Mesenchymal stem cell (in vitro differentiated cells and primary cell): ENCODE data around the gene FBXO2.

Source experiments
- DNase-seq: peaks from one replicate; pipeline ENCODE4 v3.0.0-alpha.2; 2013
- H2AFZ ChIP-seq: one replicate; pipeline ENCODE4 v1.6.1; 2013; ENCODE audit warnings: low read depth, mild to moderate bottlenecking, control low read depth, inconsistent platforms, low read length, moderate library complexity
- H2AK5ac ChIP-seq: 2 replicates; pipeline ENCODE4 v1.6.1; 2013; ENCODE audit warnings: low read length, moderate library complexity, mild to moderate bottlenecking, inconsistent platforms; ENCODE audit not compliant: severe bottlenecking
- H2BK120ac ChIP-seq: one replicate; pipeline ENCODE4 v1.6.1; 2013; ENCODE audit warnings: low read depth, mild to moderate bottlenecking, inconsistent platforms, low read length, moderate library complexity
- H2BK12ac ChIP-seq, 2 experiments: one replicate each; pipeline ENCODE4 v1.6.1; 2013; ENCODE audit warnings: inconsistent platforms in 2 of 2, low read length in 2 of 2, mild to moderate bottlenecking in 2 of 2, moderate library complexity in 2 of 2, control low read depth in 1 of 2
- H2BK15ac ChIP-seq: one replicate; pipeline ENCODE4 v1.6.1; 2013; ENCODE audit warnings: mild to moderate bottlenecking, low read depth, inconsistent platforms; ENCODE audit not compliant: poor library complexity, severe bottlenecking
- H2BK5ac ChIP-seq: 2 replicates; pipeline ENCODE4 v1.6.1; 2013; ENCODE audit warnings: low read depth, mild to moderate bottlenecking, low read length, control low read depth, inconsistent platforms; ENCODE audit not compliant: poor library complexity, severe bottlenecking
- H3K14ac ChIP-seq, 2 experiments: one replicate each; pipeline ENCODE4 v1.6.1; 2013; ENCODE audit warnings: inconsistent platforms in 2 of 2, low read length in 2 of 2, control low read depth in 1 of 2, mild to moderate bottlenecking in 1 of 2, moderate library complexity in 1 of 2
- H3K18ac ChIP-seq, 2 experiments: one replicate each; pipeline ENCODE4 v1.6.1; 2013; ENCODE audit warnings: inconsistent platforms in 2 of 2, low read length in 2 of 2, control low read depth in 1 of 2, low read depth in 1 of 2, mild to moderate bottlenecking in 1 of 2
- H3K23ac ChIP-seq, 2 experiments: one replicate each; pipeline ENCODE4 v1.6.1; 2013; ENCODE audit warnings: inconsistent platforms in 2 of 2, low read length in 2 of 2, mild to moderate bottlenecking in 2 of 2, moderate library complexity in 2 of 2, control low read depth in 1 of 2
- H3K27ac ChIP-seq: 2 replicates; pipeline ENCODE4 v1.5.1; 2013; ENCODE audit warnings: mild to moderate bottlenecking, moderate library complexity, low read length, control low read depth, inconsistent platforms; ENCODE audit not compliant: poor library complexity, severe bottlenecking
- H3K27me3 ChIP-seq, 2 experiments: 2 replicates each; pipeline versions ENCODE4 v1.6.1 to v1.7.0; 2013; ENCODE audit warnings: low read length in 2 of 2, mild to moderate bottlenecking in 2 of 2, moderate library complexity in 2 of 2, control low read depth in 1 of 2, inconsistent platforms in 1 of 2; ENCODE audit not compliant: control insufficient read depth in 1 of 2, insufficient read depth in 1 of 2
- H3K36me3 ChIP-seq, 2 experiments: 2 replicates each; pipeline versions ENCODE4 v1.6.1 to v1.7.0; 2013; ENCODE audit warnings: low read length in 2 of 2, control low read depth in 1 of 2, inconsistent platforms in 1 of 2, low read depth in 1 of 2, mild to moderate bottlenecking in 1 of 2; ENCODE audit not compliant: insufficient read depth in 2 of 2, control insufficient read depth in 1 of 2
- H3K4ac ChIP-seq, 2 experiments: one replicate each; pipeline ENCODE4 v1.6.1; 2013; ENCODE audit warnings: inconsistent platforms in 2 of 2, low read length in 2 of 2, mild to moderate bottlenecking in 2 of 2, moderate library complexity in 2 of 2, control low read depth in 1 of 2, low read depth in 1 of 2
- H3K4me1 ChIP-seq: 2 replicates; pipeline ENCODE4 v1.6.1; 2013; ENCODE audit warnings: low read depth, low read length, control low read depth; ENCODE audit not compliant: control insufficient read depth, insufficient read depth
- H3K4me2 ChIP-seq: 2 replicates; pipeline ENCODE4 v1.6.1; 2013; ENCODE audit warnings: low read length, mild to moderate bottlenecking, inconsistent platforms; ENCODE audit not compliant: poor library complexity, severe bottlenecking
- H3K4me3 ChIP-seq, 2 experiments: 2 replicates each; pipeline versions ENCODE4 v1.5.1 to v1.7.0; 2013; ENCODE audit warnings: low read length in 2 of 2, mild to moderate bottlenecking in 2 of 2, control low read depth in 1 of 2, low read depth in 1 of 2; ENCODE audit not compliant: insufficient read depth in 1 of 2
- H3K79me1 ChIP-seq: replicated peaks from 2 replicates; pipeline ENCODE4 v1.6.1; 2013; ENCODE audit warnings: mild to moderate bottlenecking, control low read depth, low read length, inconsistent platforms; ENCODE audit not compliant: poor library complexity, severe bottlenecking
- H3K9ac ChIP-seq: 2 replicates; pipeline ENCODE4 v1.7.0; 2013; ENCODE audit warnings: mild to moderate bottlenecking, low read length, moderate library complexity
- H3K9me3 ChIP-seq: 2 replicates; pipeline ENCODE4 v1.7.0; 2013; ENCODE audit warnings: mild to moderate bottlenecking, low read length; ENCODE audit not compliant: control insufficient read depth
- H4K8ac ChIP-seq: one replicate; pipeline ENCODE4 v1.6.1; 2013; ENCODE audit warnings: inconsistent platforms, mild to moderate bottlenecking, low read length, moderate library complexity
- H4K91ac ChIP-seq: one replicate; pipeline ENCODE4 v1.6.1; 2013; ENCODE audit warnings: mild to moderate bottlenecking, low read length, inconsistent platforms
- WGBS: methylation state at CpG from one replicate; pipeline ENCODE4 v1.1.7; 2013; ENCODE audit warnings: mixed read lengths; 5-methylcytosine and 5-hydroxymethylcytosine counted together

FBXO2 gene

DNA sequence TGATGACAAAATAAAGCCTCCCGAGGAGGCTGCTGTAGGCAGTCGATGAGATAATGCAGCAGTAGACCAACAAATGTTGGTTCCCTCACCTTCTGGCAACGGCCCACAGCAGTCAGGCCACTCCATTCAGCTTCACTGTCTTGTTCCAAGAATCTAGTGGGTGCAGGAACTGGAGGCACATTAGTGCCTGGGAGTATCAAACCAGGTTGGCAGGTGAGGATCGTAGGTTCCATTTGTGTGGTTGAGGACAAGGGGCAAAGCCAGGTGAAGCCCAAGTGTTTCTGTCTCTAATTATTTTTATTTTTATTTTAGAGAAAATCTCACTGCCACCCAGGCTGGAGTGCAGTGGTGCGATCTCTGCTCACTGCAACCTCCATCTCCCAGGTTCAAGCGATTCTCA, 13.3 kb downstream of the FBXO2 start:
- no peaks in the 10 kb centered on the region for H3K79me1 ChIP-seq
- no peak overlapping the region for H3K9ac ChIP-seq
- no peak overlapping the region for H4K8ac ChIP-seq
- no peaks in the 10 kb centered on the region for H3K4me1 ChIP-seq
- no peak overlapping the region for H4K91ac ChIP-seq
- H2BK15ac ChIP-seq, result no peak overlapping the region
- no peak overlapping the region for H2AFZ ChIP-seq
- 85% methylated on average over 5 of the region's 6 CpGs for WGBS
- no peak overlapping the region for H3K27ac ChIP-seq
- no peak overlapping the region for H3K4me2 ChIP-seq
- no peak overlapping the region for H2BK120ac ChIP-seq
- no peaks in the 10 kb centered on the region for H3K36me3 ChIP-seq
- H3K27me3 ChIP-seq, result peaks cover 18 to 71% of the 10 kb centered on the region in 2 experiments
- no peak overlapping the region for H2AK5ac ChIP-seq
- no peak overlapping the region for H2BK5ac ChIP-seq
- H3K18ac ChIP-seq, result no peak overlapping the region
- H3K9me3 ChIP-seq, result no peaks in the 10 kb centered on the region
- H3K4me3 ChIP-seq, result no peak overlapping the region
- no peak overlapping the region for H3K4ac ChIP-seq
- no peak overlapping the region for H3K14ac ChIP-seq
- H3K23ac ChIP-seq, result no peak overlapping the region
- DNase-seq, result no peak
- no peak overlapping the region for H2BK12ac ChIP-seq

DNA sequence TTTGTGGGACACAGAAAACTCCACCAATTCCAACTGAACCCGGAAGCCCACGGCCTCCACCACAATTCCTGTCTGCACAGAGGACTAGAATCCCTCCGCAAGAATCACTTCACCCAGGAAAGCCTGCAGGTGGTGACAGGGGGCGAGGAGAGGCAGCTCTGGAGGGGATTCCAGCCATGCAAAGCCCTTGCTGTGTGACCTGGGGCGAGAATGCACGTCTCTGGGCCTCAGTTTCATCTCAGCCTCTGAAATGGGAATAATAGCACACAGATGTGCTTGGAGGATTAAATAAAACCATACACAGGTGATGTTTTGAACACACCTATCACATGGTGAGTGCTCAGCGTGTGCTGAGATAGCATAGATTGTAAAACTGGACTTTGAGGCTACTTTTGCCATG, 14.1 kb downstream of the FBXO2 start:
- H3K4me3 ChIP-seq, result no peak overlapping the region
- no peak overlapping the region for H3K4me2 ChIP-seq
- H4K8ac ChIP-seq, result no peak overlapping the region
- H3K23ac ChIP-seq, result no peak overlapping the region
- no peaks in the 10 kb centered on the region for H3K9me3 ChIP-seq
- H3K4ac ChIP-seq, result no peak overlapping the region
- H4K91ac ChIP-seq, result no peak overlapping the region
- 58% methylated on average over 6 of the region's 7 CpGs for WGBS
- no peak overlapping the region for H2AFZ ChIP-seq
- no peak overlapping the region for H2BK120ac ChIP-seq
- no peak overlapping the region for H3K18ac ChIP-seq
- no peak overlapping the region for H3K14ac ChIP-seq
- no peak overlapping the region for H3K27ac ChIP-seq
- no peak overlapping the region for H2BK12ac ChIP-seq
- no peak overlapping the region for H2AK5ac ChIP-seq
- H3K27me3 ChIP-seq, result peaks cover 18 to 71% of the 10 kb centered on the region in 2 experiments
- no peak overlapping the region for H3K9ac ChIP-seq
- H2BK15ac ChIP-seq, result no peak overlapping the region
- no peaks in the 10 kb centered on the region for H3K4me1 ChIP-seq
- H3K36me3 ChIP-seq, result no peaks in the 10 kb centered on the region
- no peaks in the 10 kb centered on the region for H3K79me1 ChIP-seq
- DNase-seq, result no peak
- H2BK5ac ChIP-seq, result no peak overlapping the region

DNA sequence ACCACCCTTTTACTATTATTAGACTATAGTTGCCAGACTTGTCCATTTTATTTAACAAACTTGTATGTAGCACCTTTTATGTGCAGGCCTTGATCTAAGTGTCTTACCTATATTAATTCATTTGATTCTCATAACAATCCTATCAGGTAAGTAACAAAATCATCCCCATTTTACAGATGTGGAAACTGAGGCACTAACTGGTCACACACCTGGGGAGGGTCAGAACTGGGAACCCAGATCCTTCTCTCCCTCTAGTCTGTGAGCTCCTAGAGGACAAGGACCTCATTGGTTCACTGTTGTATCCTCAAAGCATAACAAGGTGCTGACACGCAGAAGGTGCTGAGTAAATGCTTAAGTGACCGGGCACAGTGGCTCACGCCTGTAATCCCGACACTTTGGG, 14.9 kb downstream of the FBXO2 start:
- H3K23ac ChIP-seq, result no peak overlapping the region
- no peak overlapping the region for H3K14ac ChIP-seq
- no peak overlapping the region for H2BK120ac ChIP-seq
- H2AK5ac ChIP-seq, result no peak overlapping the region
- H3K79me1 ChIP-seq, result no peaks in the 10 kb centered on the region
- no peak overlapping the region for H3K4me3 ChIP-seq
- no peak overlapping the region for H3K27ac ChIP-seq
- H3K27me3 ChIP-seq, result peaks cover 18 to 78% of the 10 kb centered on the region in 2 experiments
- H3K9me3 ChIP-seq, result no peaks in the 10 kb centered on the region
- H3K4me1 ChIP-seq, result no peaks in the 10 kb centered on the region
- H3K36me3 ChIP-seq, result no peaks in the 10 kb centered on the region
- no peak overlapping the region for H2BK12ac ChIP-seq
- no peak overlapping the region for H2BK5ac ChIP-seq
- no peak overlapping the region for H3K4ac ChIP-seq
- 89% methylated on average over 4 of the region's 4 CpGs for WGBS
- no peak overlapping the region for H3K9ac ChIP-seq
- no peak overlapping the region for H2AFZ ChIP-seq
- no peak overlapping the region for H2BK15ac ChIP-seq
- H4K8ac ChIP-seq, result no peak overlapping the region
- H3K18ac ChIP-seq, result no peak overlapping the region
- H4K91ac ChIP-seq, result no peak overlapping the region
- DNase-seq, result no peak
- no peak overlapping the region for H3K4me2 ChIP-seq

DNA sequence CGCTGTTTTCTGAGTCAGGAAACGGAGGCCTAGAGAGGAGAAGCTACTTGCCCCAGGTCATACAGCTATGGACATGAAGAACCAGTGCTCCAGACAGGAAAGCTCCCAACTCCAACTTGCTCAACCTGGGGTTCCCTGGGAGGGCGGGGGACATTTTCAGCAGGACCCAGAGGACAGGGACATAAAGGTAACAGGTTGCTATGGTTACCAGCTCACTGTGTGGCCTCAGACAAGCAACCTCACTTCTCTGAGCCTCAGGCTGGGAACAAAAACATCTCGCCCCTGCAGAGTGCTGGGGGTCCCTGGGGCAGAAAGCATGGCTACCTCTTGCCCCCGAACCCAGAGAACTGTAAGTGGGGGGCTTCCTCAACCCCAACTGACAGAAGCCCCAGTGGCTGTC, 16.1 kb downstream of the FBXO2 start:
- no peak overlapping the region for H3K4ac ChIP-seq
- H3K36me3 ChIP-seq, result no peaks in the 10 kb centered on the region
- H3K14ac ChIP-seq, result no peak overlapping the region
- DNase-seq, result no peak
- H3K27ac ChIP-seq, result no peak overlapping the region
- no peak overlapping the region for H3K23ac ChIP-seq
- no peaks in the 10 kb centered on the region for H3K79me1 ChIP-seq
- no peaks in the 10 kb centered on the region for H3K9me3 ChIP-seq
- no peak overlapping the region for H3K18ac ChIP-seq
- no peak overlapping the region for H4K8ac ChIP-seq
- no peak overlapping the region for H2BK12ac ChIP-seq
- no peaks in the 10 kb centered on the region for H3K4me1 ChIP-seq
- H2BK5ac ChIP-seq, result no peak overlapping the region
- H2AK5ac ChIP-seq, result no peak overlapping the region
- H3K4me3 ChIP-seq, result no peak overlapping the region
- no peak overlapping the region for H4K91ac ChIP-seq
- H3K27me3 ChIP-seq, result peaks cover 18 to 76% of the 10 kb centered on the region in 2 experiments
- H2BK15ac ChIP-seq, result no peak overlapping the region
- no peak overlapping the region for H3K9ac ChIP-seq
- no peak overlapping the region for H2AFZ ChIP-seq
- H2BK120ac ChIP-seq, result no peak overlapping the region
- WGBS, result 55% methylated on average over 5 of the region's 5 CpGs
- no peak overlapping the region for H3K4me2 ChIP-seq
